H1 (cell line): Measurements from ENCODE around the gene TRIM31. TPM values are rescaled to one million over a fixed set of nuclear protein-coding genes. Genes with fewer than 3 reads are reported as not detected.

ENCODE experiments used
- CTCF ChIA-PET: fragments of 300-600 bp; sonication (Branson Sonifier 250); formaldehyde crosslinking; loops from one replicate; lab custom pipeline; 2021; ENCODE audit not compliant: partially characterized antibody; lab: Charles Lee
- POLR2A ChIA-PET: fragments of 300-600 bp; sonication (Branson Sonifier 250); formaldehyde crosslinking; loops from one replicate; lab custom pipeline; 2021; ENCODE audit warnings: inconsistent platforms; ENCODE audit not compliant: partially characterized antibody; lab: Charles Lee
- DNase-seq, 2 experiments: peaks; one replicate each; pipeline versions ENCODE4 v3.0.0 to v3.0.0-alpha.2; 2010 to 2022; ENCODE audit warnings: low spot score in 2 of 2, low read depth in 1 of 2, mixed read lengths in 1 of 2
- FAIRE-seq: peaks from 2 replicates; lab custom pipeline; 2011; peaks lifted over from hg19 to GRCh38; lab: Jason Lieb, UNC
- H2AFZ ChIP-seq: 2 replicates; pipeline ENCODE4 v1.8.1; 2012; ENCODE audit warnings: low read length, inconsistent platforms
- H2AK5ac ChIP-seq: 2 replicates; pipeline ENCODE4 v1.6.1; 2013; ENCODE audit warnings: low read depth, low read length
- H2BK120ac ChIP-seq: replicated peaks from 2 replicates; pipeline ENCODE3; 2013; ENCODE audit warnings: low read depth, low read length, inconsistent platforms
- H2BK12ac ChIP-seq: 2 replicates; pipeline ENCODE4 v1.6.1; 2013; ENCODE audit warnings: low read depth, low read length
- H2BK15ac ChIP-seq: 2 replicates; pipeline ENCODE4 v1.6.1; 2013; ENCODE audit warnings: low read length
- H2BK20ac ChIP-seq: 2 replicates; pipeline ENCODE4 v1.6.1; 2013; ENCODE audit warnings: low read length
- H2BK5ac ChIP-seq: 2 replicates; pipeline ENCODE4 v1.6.1; 2013; ENCODE audit warnings: low read depth, low read length
- H3K14ac ChIP-seq: 2 replicates; pipeline ENCODE4 v1.6.1; 2013; ENCODE audit warnings: inconsistent platforms; ENCODE audit not compliant: insufficient read length
- H3K18ac ChIP-seq: 2 replicates; pipeline ENCODE4 v1.6.1; 2013; ENCODE audit warnings: low read length; ENCODE audit errors: extremely low read depth
- H3K23ac ChIP-seq: 2 replicates; pipeline ENCODE4 v1.6.1; 2013; ENCODE audit warnings: inconsistent platforms; ENCODE audit not compliant: insufficient read length
- H3K23me2 ChIP-seq: 2 replicates; pipeline ENCODE4 v1.6.1; 2013; ENCODE audit warnings: low read depth, low read length
- H3K27ac ChIP-seq: 2 replicates; pipeline ENCODE4 v1.6.1; 2011; ENCODE audit warnings: low read depth, low read length, inconsistent platforms
- H3K27me3 ChIP-seq, 4 experiments: replicated peaks in 1 of 4; 1 replicate in 1 of 4; 2 replicates in 3 of 4; pipeline versions ENCODE4 v1.6.1 to v1.8.1; 2011 to 2013; ENCODE audit warnings: low read length in 3 of 4, mild to moderate bottlenecking in 3 of 4, inconsistent platforms in 2 of 4, mixed read lengths in 2 of 4, moderate library complexity in 1 of 4; ENCODE audit not compliant: control insufficient read depth in 3 of 4, insufficient read depth in 3 of 4; ENCODE audit errors: extremely low read depth in 1 of 4
- H3K36me3 ChIP-seq, 4 experiments: 2 replicates each; pipeline versions ENCODE4 v1.6.1 to v1.8.1; 2011 to 2013; ENCODE audit warnings: mild to moderate bottlenecking in 4 of 4, low read length in 3 of 4, moderate library complexity in 2 of 4, control low read depth in 1 of 4, inconsistent platforms in 1 of 4; ENCODE audit not compliant: insufficient read depth in 4 of 4, control insufficient read depth in 2 of 4
- H3K4ac ChIP-seq: replicated peaks from 2 replicates; pipeline ENCODE3; 2013; ENCODE audit warnings: low read length, low read depth, mixed read lengths, inconsistent platforms; ENCODE audit not compliant: insufficient read length
- H3K4me1 ChIP-seq, 4 experiments: replicated peaks in 1 of 4; 1 replicate in 1 of 4; 2 replicates in 3 of 4; pipeline versions ENCODE4 v1.6.1 to v1.8.1; 2011 to 2013; ENCODE audit warnings: low read length in 3 of 4, inconsistent platforms in 2 of 4, mixed read lengths in 1 of 4; ENCODE audit not compliant: insufficient read depth in 4 of 4, control insufficient read depth in 3 of 4
- H3K4me2 ChIP-seq, 2 experiments: 2 replicates each; pipeline versions ENCODE4 v1.6.1 to v1.8.1; 2011 to 2013; ENCODE audit warnings: low read depth in 2 of 2, low read length in 2 of 2, control low read depth in 1 of 2, inconsistent platforms in 1 of 2, mild to moderate bottlenecking in 1 of 2; ENCODE audit not compliant: insufficient read depth in 1 of 2
- H3K4me3 ChIP-seq, 4 experiments: fragments of 200-600, 300-600 bp in 1 of 4; sonication (generic), shearing (Covaris generic), sonication (Bioruptor Twin) in 1 of 4; 2 replicates each; pipeline versions ENCODE4 v1.5.1 to v1.8.1; 2011 to 2016; ENCODE audit warnings: low read length in 4 of 4, low read depth in 3 of 4, control low read depth in 2 of 4, inconsistent platforms in 2 of 4, mild to moderate bottlenecking in 2 of 4, mixed read lengths in 1 of 4, moderate library complexity in 1 of 4; ENCODE audit not compliant: insufficient read depth in 2 of 4; ENCODE audit errors: extremely low read depth in 1 of 4
- H3K56ac ChIP-seq: replicated peaks from 2 replicates; pipeline ENCODE3; 2013; ENCODE audit warnings: low read depth, mild to moderate bottlenecking, mixed read lengths, low read length, inconsistent platforms; ENCODE audit not compliant: insufficient read length
- H3K79me1 ChIP-seq: 2 replicates; pipeline ENCODE4 v1.6.1; 2013; ENCODE audit warnings: low read depth, low read length, control low read depth
- H3K79me2 ChIP-seq, 2 experiments: 2 replicates each; pipeline versions ENCODE4 v1.6.1 to v1.8.1; 2012 to 2013; ENCODE audit warnings: low read length in 2 of 2, mild to moderate bottlenecking in 2 of 2, inconsistent platforms in 1 of 2; ENCODE audit not compliant: insufficient read depth in 2 of 2, control insufficient read depth in 1 of 2
- H3K9ac ChIP-seq, 4 experiments: replicated peaks in 1 of 4; 1 replicate in 1 of 4; 2 replicates in 3 of 4; pipeline versions ENCODE4 v1.6.1 to v1.8.1; 2011 to 2013; ENCODE audit warnings: low read depth in 3 of 4, low read length in 3 of 4, control low read depth in 2 of 4, mild to moderate bottlenecking in 2 of 4, moderate library complexity in 2 of 4, inconsistent platforms in 1 of 4; ENCODE audit errors: extremely low read depth in 1 of 4
- H3K9me3 ChIP-seq, 2 experiments: 2 replicates each; pipeline versions ENCODE4 v1.6.1 to v1.8.1; 2012 to 2013; ENCODE audit warnings: mild to moderate bottlenecking in 2 of 2, moderate library complexity in 2 of 2, control low read depth in 1 of 2, inconsistent platforms in 1 of 2, low read depth in 1 of 2, low read length in 1 of 2, mixed read lengths in 1 of 2; ENCODE audit not compliant: insufficient read depth in 2 of 2
- H4K20me1 ChIP-seq, 2 experiments: replicated peaks in 1 of 2; 2 replicates each; pipeline versions ENCODE3 to v1.8.1; 2011 to 2013; ENCODE audit warnings: inconsistent platforms in 2 of 2, low read length in 2 of 2, mild to moderate bottlenecking in 1 of 2; ENCODE audit not compliant: insufficient read depth in 2 of 2, control insufficient read depth in 1 of 2
- H4K5ac ChIP-seq: 2 replicates; pipeline ENCODE4 v1.6.1; 2013; ENCODE audit warnings: low read length, low read depth, mixed read lengths, inconsistent platforms; ENCODE audit not compliant: insufficient read length
- H4K8ac ChIP-seq: 2 replicates; pipeline ENCODE4 v1.8.0; 2013; ENCODE audit warnings: mild to moderate bottlenecking, moderate library complexity, low read length, inconsistent platforms; ENCODE audit not compliant: insufficient read depth; ENCODE audit errors: extremely low read depth
- H4K91ac ChIP-seq: replicated peaks from 2 replicates; pipeline ENCODE3; 2013; ENCODE audit warnings: low read length, mixed read lengths, inconsistent platforms; ENCODE audit not compliant: insufficient read length
- CREB1 ChIP-seq: IDR thresholded peaks from 2 replicates; pipeline ENCODE4 v1.6.1; 2012; ENCODE audit warnings: inconsistent platforms
- HDAC6 ChIP-seq: IDR thresholded peaks from one replicate; pipeline ENCODE4 v1.7.1; 2012; ENCODE audit warnings: low read depth, mild to moderate bottlenecking, inconsistent platforms, low read length, moderate library complexity
- RAD21 ChIP-seq, 2 experiments: IDR thresholded peaks in 1 of 2; conservative IDR thresholded peaks in 1 of 2; 2 replicates each; pipeline ENCODE4 v1.6.1; 2011; ENCODE audit warnings: low read depth in 2 of 2, low read length in 2 of 2, improper control_type of control experiment in 1 of 2, inconsistent platforms in 1 of 2, mild to moderate bottlenecking in 1 of 2, moderate library complexity in 1 of 2
- RNF2 ChIP-seq: fragments of 200-900, 300-1000 bp; sonication (generic); IDR thresholded peaks from 2 replicates; pipeline ENCODE4 v1.7.1; 2016; ENCODE audit warnings: borderline replicate concordance, low read depth, mild to moderate bottlenecking, antibody characterized with exemption, low read length; ENCODE audit not compliant: poor library complexity, severe bottlenecking; ENCODE audit errors: missing control alignments
- SRF ChIP-seq: IDR thresholded peaks from 2 replicates; pipeline ENCODE4 v1.6.1; 2011; ENCODE audit warnings: mild to moderate bottlenecking, low read depth, low read length, moderate library complexity
- TAF7 ChIP-seq: optimal IDR thresholded peaks from 2 replicates; pipeline ENCODE3; 2011; ENCODE audit warnings: low read depth, mild to moderate bottlenecking, inconsistent platforms, low read length, moderate library complexity, borderline replicate concordance
- WGBS, 2 experiments: shearing (Covaris generic) in 1 of 2; methylation state at CpG; one replicate each; pipeline versions ENCODE4 v1.1.6 to v1.1.7; 2013 to 2015; ENCODE audit warnings: low lambda C conversion rate in 2 of 2, mixed read lengths in 2 of 2, inconsistent platforms in 1 of 2, low coverage in 1 of 2, missing lambda C conversion rate in 1 of 2; ENCODE audit not compliant: insufficient replicate concordance in 2 of 2, insufficient coverage in 1 of 2, insufficient read length in 1 of 2; ENCODE audit errors: extremely low coverage in 1 of 2, missing lambda C conversion rate in 1 of 2; 5-methylcytosine and 5-hydroxymethylcytosine counted together
- polyA plus RNA-seq, 7 experiments: library from polyadenylated mRNA; depleted of rRNA in 3 of 7; stranded (reverse) in 5 of 7; unstranded in 2 of 7; fragments of >200 nt in 5 of 7; fragments of 200-250 nt in 2 of 7; gene quantifications; 1 replicate in 5 of 7; 2 replicates in 1 of 7; 4 replicates in 1 of 7; pipeline versions ENCODE4 v1.2.1 to v1.2.3, GENCODE V29; 2011 to 2013; ENCODE audit warnings: missing spikeins in 2 of 7, mixed read lengths in 2 of 7
- total RNA-seq: library from RNA; stranded (reverse); fragmentation: NEBNext Ultra II Directional; extraction: Animal tissue kit (Norgen Biotek cat#: 25700); gene quantifications from 2 replicates; pipeline ENCODE4 v1.2.1, GENCODE V29; 2021

TRIM31 gene
- total and polyA plus RNA-seq, 2 of the 8 experiments (the other 6 are each of a cell fraction or from before 2014, with no cell fraction given): not detected

GRCh38 chr6:30096829-30097228 lies 16.1 kb downstream of the TRIM31 start:
- Histone ChIP-seq H3K27ac (no peak overlapping the region), H4K20me1 (no peaks in the 10 kb centered on the region), H3K9ac (no peak overlapping the region), H4K91ac (no peak overlapping the region), H3K23me2 (peaks cover 3% of the 10 kb centered on the region; the same call in 1 of the 2 replicates), H3K4me2 (no peak overlapping the region), H3K14ac (no peak overlapping the region), H2BK120ac (no peak overlapping the region), H3K79me2 (no peaks in the 10 kb centered on the region), H2BK15ac (no peak overlapping the region), H2AK5ac (no peak overlapping the region), H2BK20ac (no peak overlapping the region), H3K4me1 (peaks cover 3 to 9% (median 7%) of the 10 kb centered on the region in 4 experiments), H3K79me1 (no peaks in the 10 kb centered on the region), H3K9me3 (no peaks in the 10 kb centered on the region), H3K56ac (no peak overlapping the region), H2BK12ac (no peak overlapping the region), H3K4me3 (no peak overlapping the region), H3K18ac (no peak overlapping the region), H3K4ac (no peak overlapping the region), H2BK5ac (no peak overlapping the region), H4K5ac (no peak overlapping the region), H3K36me3 (no peaks in the 10 kb centered on the region), H3K23ac (no peak overlapping the region), H3K27me3 (peaks cover 24 to 44% (median 43%) of the 10 kb centered on the region in 4 experiments), H4K8ac (no peak overlapping the region), H2AFZ (no peak overlapping the region)
- CTCF ChIA-PET: interaction anchor here (1.5 to 3.5 kb wide), 2 partner anchors 9 to 35 kb away, joined by 5 to 17 read pairs; no protein-coding TSS in a partner anchor
- POLR2A ChIA-PET: interaction anchor here (0.6 kb wide), 1 partner anchor 345 kb away, joined by 4 read pairs; no protein-coding TSS in a partner anchor
- TF ChIP-seq TAF7: no peak
- TF ChIP-seq HDAC6: no peak
- TF ChIP-seq RAD21 (IDR thresholded peaks at IDR 0.05 in 1 of 2, conservative IDR thresholded peaks at IDR 0.05 in 1 of 2; ENCODE audit: low read depth in 2 of 2, low read length in 2 of 2): no peak
- no peak for TF ChIP-seq SRF
- no peak for TF ChIP-seq CREB1
- no peak for TF ChIP-seq RNF2
- no peak for DNase-seq
- no peak for FAIRE-seq
- 75% methylated on average over 1 of the region's 1 CpG; no CpG with 5 or more reads in 1 of the 2 experiments for WGBS, 2 experiments
